SK-N-SH treated with all-trans-retinoic acid at 6 μM for 48 hours (cell line): Measurements from ENCODE around the gene RALGPS1.

Experiments
- ATAC-seq: fragments of 200-7000 bp; cut with Tn5 transposase; 3 replicates; pipeline ENCODE4 v1.9.1; 2020; ENCODE audit warnings: mild to moderate bottlenecking, moderate library complexity
- ARNTL ChIP-seq: fragments of 450-650 bp; formaldehyde crosslinking; IDR thresholded peaks from 2 replicates; pipeline ENCODE4 v1.5.0; 2020; ENCODE audit warnings: low read depth, mild to moderate bottlenecking, moderate library complexity, borderline replicate concordance
- BACH2 ChIP-seq: fragments of 250-450 bp; sonication (Bioruptor Pico); IDR thresholded peaks from 2 replicates; pipeline ENCODE4 v1.9.0; 2021; ENCODE audit warnings: mild to moderate bottlenecking, borderline replicate concordance
- ESRRG ChIP-seq: fragments of 250-450 bp; sonication (Bioruptor Pico); IDR thresholded peaks from 2 replicates; pipeline ENCODE4 v1.6.1; 2021; ENCODE audit warnings: mild to moderate bottlenecking
- GLIS3 ChIP-seq: fragments of 250-450 bp; sonication (Bioruptor Pico); IDR thresholded peaks from 2 replicates; pipeline ENCODE4 v1.5.0; 2020; ENCODE audit warnings: mild to moderate bottlenecking, moderate library complexity
- ISL1 ChIP-seq: fragments of 250-450 bp; sonication (Bioruptor Pico); IDR thresholded peaks from 2 replicates; pipeline ENCODE4 v2.1.2; 2022; ENCODE audit warnings: mild to moderate bottlenecking, moderate library complexity
- OSR1 ChIP-seq: fragments of 250-450 bp; sonication (Bioruptor Pico); IDR thresholded peaks from 2 replicates; pipeline ENCODE4 v1.8.0; 2022; ENCODE audit warnings: moderate library complexity, mild to moderate bottlenecking, inconsistent platforms
- PPARA ChIP-seq: fragments of 250-450 bp; sonication (Bioruptor Pico); IDR thresholded peaks from 2 replicates; pipeline ENCODE4 v1.5.0; 2020; ENCODE audit warnings: mild to moderate bottlenecking, borderline replicate concordance
- RARB ChIP-seq: fragments of 250-450 bp; sonication (Bioruptor Pico); IDR thresholded peaks from 2 replicates; pipeline ENCODE4 v1.8.0; 2021; ENCODE audit warnings: mild to moderate bottlenecking, moderate library complexity
- SNAI2 ChIP-seq: fragments of 250-450 bp; sonication (Bioruptor Pico); IDR thresholded peaks from 2 replicates; pipeline ENCODE4 v1.5.0; 2020; ENCODE audit warnings: mild to moderate bottlenecking, moderate library complexity
- ZC3H10 ChIP-seq: fragments of 250-450 bp; sonication (Bioruptor Pico); IDR thresholded peaks from 2 replicates; pipeline ENCODE4 v1.5.1; 2021; ENCODE audit warnings: mild to moderate bottlenecking, moderate library complexity
- ZFP30 ChIP-seq: fragments of 450-650 bp; formaldehyde crosslinking; IDR thresholded peaks from 2 replicates; pipeline ENCODE4 v1.5.0; 2022; ENCODE audit warnings: mild to moderate bottlenecking, moderate library complexity
- ZNF565 ChIP-seq: fragments of 450-650 bp; formaldehyde crosslinking; conservative IDR thresholded peaks from 2 replicates; pipeline ENCODE4 v1.5.0; 2020; ENCODE audit warnings: low read depth, mild to moderate bottlenecking, moderate library complexity
- ZNF70 ChIP-seq: fragments of 450-650 bp; formaldehyde crosslinking; IDR thresholded peaks from 2 replicates; pipeline ENCODE4 v1.5.0; 2020; ENCODE audit warnings: mild to moderate bottlenecking, moderate library complexity
- ZNF8 ChIP-seq: fragments of 450-650 bp; formaldehyde crosslinking; IDR thresholded peaks from 2 replicates; pipeline ENCODE4 v1.5.0; 2020; ENCODE audit warnings: mild to moderate bottlenecking, moderate library complexity
- TF ChIP-seq, protein P1 (sequence below): fragments of 250-450 bp; sonication (Bioruptor Pico); IDR thresholded peaks from 2 replicates; pipeline ENCODE4 v1.8.0; 2021; ENCODE audit warnings: low read depth, mild to moderate bottlenecking, moderate library complexity, borderline replicate concordance
- TF ChIP-seq, protein P2 (sequence below): fragments of 250-450 bp; sonication (Bioruptor Pico); IDR thresholded peaks from 2 replicates; pipeline ENCODE4 v1.5.1; 2021; ENCODE audit warnings: mild to moderate bottlenecking, moderate library complexity
- TF ChIP-seq, protein P3 (sequence below): fragments of 250-450 bp; sonication (Bioruptor Pico); IDR thresholded peaks from 2 replicates; pipeline ENCODE4 v1.5.0; 2020; ENCODE audit warnings: mild to moderate bottlenecking, moderate library complexity
- TF ChIP-seq, protein P4 (sequence below): fragments of 250-450 bp; sonication (Bioruptor Pico); IDR thresholded peaks from 2 replicates; pipeline ENCODE4 v1.8.0; 2020; ENCODE audit warnings: mild to moderate bottlenecking, moderate library complexity, borderline replicate concordance

RALGPS1 gene

DNA sequence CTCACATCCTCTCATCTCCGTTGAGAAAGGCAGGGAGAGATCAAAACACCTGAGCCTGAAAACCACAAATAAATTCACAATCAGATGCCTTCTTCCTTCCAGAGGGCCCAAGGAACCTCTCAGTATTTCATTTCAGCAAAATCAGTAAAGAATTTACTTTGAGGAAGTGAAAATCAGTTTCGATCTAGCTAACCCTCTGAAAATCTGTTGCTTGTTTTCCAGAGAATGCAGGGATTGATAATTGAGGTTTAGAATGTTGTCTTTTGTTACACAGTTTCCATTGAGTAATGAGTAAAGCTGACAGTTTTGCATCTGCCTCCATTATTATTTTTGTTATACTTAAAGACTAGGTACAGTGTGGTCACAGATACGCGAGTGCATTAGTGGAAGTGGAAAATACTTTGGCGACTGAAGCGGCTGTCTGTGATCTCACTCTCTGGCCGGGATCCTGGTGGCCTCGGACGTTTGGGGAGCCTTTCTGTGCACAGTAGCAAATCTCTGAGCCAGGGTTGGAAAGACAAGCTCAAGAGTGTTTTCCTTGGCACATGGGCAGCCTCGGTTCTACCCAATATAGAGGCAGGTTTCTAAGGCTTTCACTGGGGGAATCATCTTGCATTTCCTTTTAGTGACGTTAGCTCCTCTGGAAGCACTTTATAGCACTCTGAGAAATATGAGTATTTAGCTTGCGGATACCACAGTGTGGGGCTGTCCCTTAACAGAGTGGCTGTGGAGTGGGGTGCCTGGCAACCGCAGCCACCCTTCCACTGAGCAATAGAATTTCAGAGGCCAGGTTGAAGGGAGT, 240.0 kb downstream of the RALGPS1 start:
- no peak for ATAC-seq

DNA sequence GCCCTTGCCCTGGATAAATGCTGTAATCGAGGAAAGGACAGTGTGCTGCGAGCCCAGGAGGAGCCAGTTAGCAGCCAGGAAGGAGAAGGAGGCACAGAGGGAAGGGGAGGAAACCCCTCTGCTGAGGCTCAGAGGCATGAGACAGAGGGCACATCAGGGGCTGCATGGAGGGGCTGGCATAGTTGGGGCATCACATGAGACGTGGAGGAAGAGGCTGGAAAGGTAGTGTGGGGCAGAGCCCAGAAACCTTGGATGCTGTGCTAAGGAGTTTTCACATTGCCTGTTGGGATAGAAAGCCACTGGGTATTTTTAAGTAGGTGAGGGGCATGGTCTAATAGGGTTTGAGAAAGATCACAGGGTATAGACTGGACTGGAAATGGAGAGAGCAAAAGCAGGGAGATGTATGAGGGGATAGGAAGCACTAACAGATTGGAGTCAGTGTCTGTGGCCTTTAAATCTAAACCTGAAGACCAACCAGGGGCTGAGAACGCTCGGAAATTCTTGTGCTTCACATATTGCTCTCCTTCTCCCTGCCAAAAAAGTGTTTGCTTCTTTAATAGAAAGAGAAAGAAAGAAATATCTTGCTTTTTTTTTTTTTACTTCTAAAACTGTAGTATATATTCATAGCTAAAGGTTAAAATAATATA, 240.9 kb downstream of the RALGPS1 start:
- no peak for ATAC-seq
- TF ChIP-seq PPARA (no peak), ARNTL (CRISPR knock-in tag) (no peak), SNAI2 (CRISPR knock-in tag) (no peak), ZFP30 (CRISPR knock-in tag) (no peak)
- TF ChIP-seq, protein P1, sequence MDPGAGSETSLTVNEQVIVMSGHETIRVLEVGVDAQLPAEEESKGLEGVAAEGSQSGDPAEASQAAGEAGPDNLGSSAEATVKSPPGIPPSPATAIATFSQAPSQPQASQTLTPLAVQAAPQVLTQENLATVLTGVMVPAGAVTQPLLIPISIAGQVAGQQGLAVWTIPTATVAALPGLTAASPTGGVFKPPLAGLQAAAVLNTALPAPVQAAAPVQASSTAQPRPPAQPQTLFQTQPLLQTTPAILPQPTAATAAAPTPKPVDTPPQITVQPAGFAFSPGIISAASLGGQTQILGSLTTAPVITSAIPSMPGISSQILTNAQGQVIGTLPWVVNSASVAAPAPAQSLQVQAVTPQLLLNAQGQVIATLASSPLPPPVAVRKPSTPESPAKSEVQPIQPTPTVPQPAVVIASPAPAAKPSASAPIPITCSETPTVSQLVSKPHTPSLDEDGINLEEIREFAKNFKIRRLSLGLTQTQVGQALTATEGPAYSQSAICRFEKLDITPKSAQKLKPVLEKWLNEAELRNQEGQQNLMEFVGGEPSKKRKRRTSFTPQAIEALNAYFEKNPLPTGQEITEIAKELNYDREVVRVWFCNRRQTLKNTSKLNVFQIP (CRISPR knock-in tag) = no peak
- TF ChIP-seq, protein P2, sequence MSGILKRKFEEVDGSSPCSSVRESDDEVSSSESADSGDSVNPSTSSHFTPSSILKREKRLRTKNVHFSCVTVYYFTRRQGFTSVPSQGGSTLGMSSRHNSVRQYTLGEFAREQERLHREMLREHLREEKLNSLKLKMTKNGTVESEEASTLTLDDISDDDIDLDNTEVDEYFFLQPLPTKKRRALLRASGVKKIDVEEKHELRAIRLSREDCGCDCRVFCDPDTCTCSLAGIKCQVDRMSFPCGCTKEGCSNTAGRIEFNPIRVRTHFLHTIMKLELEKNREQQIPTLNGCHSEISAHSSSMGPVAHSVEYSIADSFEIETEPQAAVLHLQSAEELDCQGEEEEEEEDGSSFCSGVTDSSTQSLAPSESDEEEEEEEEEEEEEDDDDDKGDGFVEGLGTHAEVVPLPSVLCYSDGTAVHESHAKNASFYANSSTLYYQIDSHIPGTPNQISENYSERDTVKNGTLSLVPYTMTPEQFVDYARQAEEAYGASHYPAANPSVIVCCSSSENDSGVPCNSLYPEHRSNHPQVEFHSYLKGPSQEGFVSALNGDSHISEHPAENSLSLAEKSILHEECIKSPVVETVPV (CRISPR knock-in tag) = no peak

More for the DNA sequence above, 240.0 kb downstream of the RALGPS1 start:
- no peak for TF ChIP-seq ZFP30 (CRISPR knock-in tag)
- no peak for TF ChIP-seq ZNF8 (CRISPR knock-in tag)
- no peak for TF ChIP-seq RARB (CRISPR knock-in tag)

DNA sequence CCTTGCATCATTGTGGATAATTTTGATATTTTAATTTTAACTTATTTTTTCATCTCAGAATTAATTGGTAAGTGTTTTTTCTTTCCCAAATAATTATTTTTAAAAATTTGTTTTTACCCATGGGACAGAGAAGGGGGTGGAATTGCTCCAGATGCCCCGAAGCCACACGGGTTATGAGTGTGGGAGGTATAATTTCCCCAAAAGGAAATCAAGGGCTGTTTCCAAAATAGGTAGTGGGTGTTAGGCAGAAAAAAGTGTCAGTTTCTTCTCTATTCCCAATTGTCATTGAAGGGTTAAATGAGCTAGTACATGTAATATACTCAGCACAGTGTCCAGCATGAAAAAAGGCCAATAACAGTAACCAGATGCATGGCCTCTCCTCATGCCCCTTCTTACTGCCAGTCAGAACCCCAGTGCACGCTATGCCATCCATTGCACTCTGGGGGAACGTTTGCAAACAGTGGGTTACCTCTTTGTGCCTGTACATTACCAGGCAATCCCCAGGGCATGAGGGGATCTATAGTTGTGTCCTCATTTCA, 244.3 kb downstream of the RALGPS1 start:
- TF ChIP-seq ISL1 (CRISPR knock-in tag) = no peak
- TF ChIP-seq ESRRG (CRISPR knock-in tag) = no peak
- TF ChIP-seq, protein P1 (CRISPR knock-in tag) = no peak
- no peak; the same call in 2 of the 3 replicates for ATAC-seq

DNA sequence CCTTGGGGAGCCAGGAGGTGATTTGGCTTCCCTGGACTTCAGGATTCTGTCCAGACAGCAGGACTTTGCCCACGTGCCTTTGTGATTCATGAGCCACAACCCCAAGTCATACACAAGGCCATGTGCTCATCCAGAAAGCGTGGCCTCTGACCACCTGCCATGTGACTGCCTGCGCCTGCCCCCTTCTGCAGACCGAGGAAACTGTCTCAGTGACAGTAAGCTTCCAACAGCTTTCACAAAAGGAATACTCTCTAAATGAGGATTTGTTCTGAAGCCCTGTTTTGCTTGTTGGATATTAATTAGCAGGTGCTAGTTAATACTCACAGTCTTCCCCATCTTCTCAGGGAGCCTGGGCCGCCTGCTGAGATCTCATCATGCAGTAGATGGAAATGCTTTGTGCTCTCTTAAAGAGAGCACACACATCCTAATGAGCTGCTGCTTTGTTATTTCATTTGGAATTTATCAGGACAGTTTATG, 244.8 kb downstream of the RALGPS1 start:
- peak; percentile 67 for ATAC-seq
- TF ChIP-seq, protein P3, sequence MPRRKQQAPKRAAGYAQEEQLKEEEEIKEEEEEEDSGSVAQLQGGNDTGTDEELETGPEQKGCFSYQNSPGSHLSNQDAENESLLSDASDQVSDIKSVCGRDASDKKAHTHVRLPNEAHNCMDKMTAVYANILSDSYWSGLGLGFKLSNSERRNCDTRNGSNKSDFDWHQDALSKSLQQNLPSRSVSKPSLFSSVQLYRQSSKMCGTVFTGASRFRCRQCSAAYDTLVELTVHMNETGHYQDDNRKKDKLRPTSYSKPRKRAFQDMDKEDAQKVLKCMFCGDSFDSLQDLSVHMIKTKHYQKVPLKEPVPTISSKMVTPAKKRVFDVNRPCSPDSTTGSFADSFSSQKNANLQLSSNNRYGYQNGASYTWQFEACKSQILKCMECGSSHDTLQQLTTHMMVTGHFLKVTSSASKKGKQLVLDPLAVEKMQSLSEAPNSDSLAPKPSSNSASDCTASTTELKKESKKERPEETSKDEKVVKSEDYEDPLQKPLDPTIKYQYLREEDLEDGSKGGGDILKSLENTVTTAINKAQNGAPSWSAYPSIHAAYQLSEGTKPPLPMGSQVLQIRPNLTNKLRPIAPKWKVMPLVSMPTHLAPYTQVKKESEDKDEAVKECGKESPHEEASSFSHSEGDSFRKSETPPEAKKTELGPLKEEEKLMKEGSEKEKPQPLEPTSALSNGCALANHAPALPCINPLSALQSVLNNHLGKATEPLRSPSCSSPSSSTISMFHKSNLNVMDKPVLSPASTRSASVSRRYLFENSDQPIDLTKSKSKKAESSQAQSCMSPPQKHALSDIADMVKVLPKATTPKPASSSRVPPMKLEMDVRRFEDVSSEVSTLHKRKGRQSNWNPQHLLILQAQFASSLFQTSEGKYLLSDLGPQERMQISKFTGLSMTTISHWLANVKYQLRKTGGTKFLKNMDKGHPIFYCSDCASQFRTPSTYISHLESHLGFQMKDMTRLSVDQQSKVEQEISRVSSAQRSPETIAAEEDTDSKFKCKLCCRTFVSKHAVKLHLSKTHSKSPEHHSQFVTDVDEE (CRISPR knock-in tag) = no peak
- TF ChIP-seq, protein P4, sequence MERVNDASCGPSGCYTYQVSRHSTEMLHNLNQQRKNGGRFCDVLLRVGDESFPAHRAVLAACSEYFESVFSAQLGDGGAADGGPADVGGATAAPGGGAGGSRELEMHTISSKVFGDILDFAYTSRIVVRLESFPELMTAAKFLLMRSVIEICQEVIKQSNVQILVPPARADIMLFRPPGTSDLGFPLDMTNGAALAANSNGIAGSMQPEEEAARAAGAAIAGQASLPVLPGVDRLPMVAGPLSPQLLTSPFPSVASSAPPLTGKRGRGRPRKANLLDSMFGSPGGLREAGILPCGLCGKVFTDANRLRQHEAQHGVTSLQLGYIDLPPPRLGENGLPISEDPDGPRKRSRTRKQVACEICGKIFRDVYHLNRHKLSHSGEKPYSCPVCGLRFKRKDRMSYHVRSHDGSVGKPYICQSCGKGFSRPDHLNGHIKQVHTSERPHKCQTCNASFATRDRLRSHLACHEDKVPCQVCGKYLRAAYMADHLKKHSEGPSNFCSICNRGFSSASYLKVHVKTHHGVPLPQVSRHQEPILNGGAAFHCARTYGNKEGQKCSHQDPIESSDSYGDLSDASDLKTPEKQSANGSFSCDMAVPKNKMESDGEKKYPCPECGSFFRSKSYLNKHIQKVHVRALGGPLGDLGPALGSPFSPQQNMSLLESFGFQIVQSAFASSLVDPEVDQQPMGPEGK = no peak
- TF ChIP-seq ESRRG (CRISPR knock-in tag) = no peak

DNA sequence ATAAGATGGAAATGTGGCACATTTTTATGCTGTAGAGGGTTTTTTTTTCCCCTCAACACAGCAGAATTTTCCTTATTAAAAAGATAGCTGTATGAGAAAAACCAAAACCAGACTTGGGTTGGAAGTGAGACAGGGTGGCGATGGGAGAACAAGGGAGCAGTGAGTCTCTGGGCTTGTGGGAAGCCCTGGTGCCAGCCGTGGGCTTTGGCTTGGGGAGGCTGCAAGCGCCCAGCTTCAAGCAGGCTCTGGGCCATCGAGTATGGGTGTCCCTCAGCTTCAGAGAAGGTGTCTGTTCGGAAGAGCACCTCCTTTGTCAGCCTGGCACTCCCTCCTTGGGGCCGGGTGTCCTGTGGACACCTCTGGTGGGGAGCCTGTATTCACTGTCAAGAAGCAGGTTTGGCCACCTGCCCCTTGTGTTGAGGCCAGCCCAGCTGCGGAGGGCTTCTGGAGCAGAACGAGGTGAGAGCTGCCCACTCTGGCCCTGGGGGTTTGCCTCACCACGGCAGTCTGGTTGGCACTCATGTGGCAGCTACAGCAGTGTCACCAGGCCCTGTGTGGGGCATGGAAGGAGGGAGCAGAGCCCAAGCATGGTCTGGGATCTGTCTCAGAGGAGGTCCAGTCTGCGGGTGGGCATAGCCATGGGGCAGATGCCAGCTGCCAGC, 245.5 kb downstream of the RALGPS1 start:
- TF ChIP-seq BACH2 (no peak), ZC3H10 (CRISPR knock-in tag) (no peak), ISL1 (CRISPR knock-in tag) (no peak), ZNF565 (CRISPR knock-in tag) (no peak), OSR1 (CRISPR knock-in tag) (no peak), ZNF8 (CRISPR knock-in tag) (no peak), GLIS3 (CRISPR knock-in tag) (no peak), ZNF70 (CRISPR knock-in tag) (no peak), RARB (CRISPR knock-in tag) (no peak), SNAI2 (CRISPR knock-in tag) (no peak), ARNTL (CRISPR knock-in tag) (no peak)
- TF ChIP-seq, protein P1 (CRISPR knock-in tag) = no peak
- ATAC-seq = peak; percentile 8; the same call in 1 of the 3 replicates
